ENCODE measurements around the gene ABT1.

The ABT1 gene

DNA sequence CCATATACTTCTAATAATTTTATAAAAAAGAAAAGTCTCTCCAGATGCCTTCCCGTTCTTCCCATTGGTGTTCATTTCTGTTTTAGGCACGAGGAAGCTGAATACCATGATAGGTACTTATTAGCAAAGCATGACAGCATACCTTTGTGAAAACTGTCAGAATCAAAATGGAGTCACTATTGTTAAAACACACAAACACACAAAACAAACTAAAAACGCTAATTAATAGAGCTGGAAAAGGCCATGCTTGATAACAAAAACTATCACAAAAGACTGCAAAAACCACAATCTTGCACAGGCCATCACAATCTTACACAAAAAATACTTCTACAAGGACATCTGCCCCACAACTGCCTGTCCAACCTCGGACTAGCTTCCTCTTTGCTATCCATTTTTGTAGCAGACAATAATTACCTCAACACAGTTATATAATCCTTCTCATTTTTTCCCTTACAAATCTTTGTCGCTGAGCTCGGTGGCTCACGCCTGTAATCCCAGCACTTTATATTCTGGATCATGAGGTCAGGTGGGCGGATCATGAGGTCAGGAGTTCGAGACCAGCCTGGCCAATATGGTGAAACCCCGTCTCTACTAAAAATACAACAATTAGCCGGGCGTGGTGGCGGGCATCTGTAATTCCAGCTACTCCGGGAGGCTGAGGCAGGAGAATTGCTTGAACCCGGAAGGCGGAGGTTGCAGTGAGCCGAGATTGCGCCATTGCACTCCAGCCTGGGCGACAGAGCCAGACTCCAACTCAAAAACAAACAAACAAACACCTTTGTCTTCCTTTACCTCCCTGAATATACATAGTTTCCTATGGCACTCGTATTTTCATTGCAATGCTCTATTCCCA lies 3.2 kb upstream of the ABT1 start:
- Histone ChIP-seq H3K18ac (ENCODE audit: low read length) (no peak overlapping the region), H2BK15ac (replicated peaks; ENCODE audit: low read depth) (no peak overlapping the region), H4K8ac (ENCODE audit: low read depth, low read length) (no peak overlapping the region), H2AK5ac (ENCODE audit: low read length) (no peak overlapping the region), H3K4me3 (ENCODE audit: low read length) (peak overlapping the region; percentile 16), H4K5ac (ENCODE audit: low read length) (no peak overlapping the region), H3K4me1 (ENCODE audit: control insufficient read depth, low read depth, low read length) (no peaks in the 10 kb centered on the region), H2BK120ac (ENCODE audit: low read depth, low read length) (no peak overlapping the region), H3K79me1 (ENCODE audit: low read length) (peaks cover 6% of the 10 kb centered on the region), H3K9ac (ENCODE audit: low read length) (no peak overlapping the region), H3K79me2 (ENCODE audit: control insufficient read depth, insufficient read depth, low read length) (peaks cover 8% of the 10 kb centered on the region), H3K56ac (ENCODE audit: low read length) (peak overlapping the region; percentile 51), H3K27me3 (ENCODE audit: insufficient read depth, low read length, poor library complexity) (no peaks in the 10 kb centered on the region), H2BK5ac (ENCODE audit: low read length) (no peak overlapping the region), H3K23ac (ENCODE audit: low read length) (no peak overlapping the region), H3K4me2 (ENCODE audit: low read length) (no peak overlapping the region), H3K36me3 (ENCODE audit: control insufficient read depth, insufficient read depth, low read length) (no peaks in the 10 kb centered on the region), H3K4ac (ENCODE audit: low read depth, low read length) (no peak overlapping the region), H3K27ac (ENCODE audit: low read depth, low read length) (no peak overlapping the region)
- no peak for DNase-seq
- WGBS (ENCODE audit: extremely low coverage, insufficient coverage, low lambda C conversion rate): no CpG with 5 or more reads among the region's 20 CpGs

GRCh38 chr6:26594131-26594498 lies 2.6 kb upstream of the ABT1 start:
- peak overlapping the region; percentile 30 for H3K4me3 ChIP-seq (ENCODE audit: low read length)
- no peak overlapping the region for H3K18ac ChIP-seq (ENCODE audit: low read length)
- H3K79me1 ChIP-seq (ENCODE audit: low read length): peaks cover 6% of the 10 kb centered on the region
- H3K27me3 ChIP-seq (ENCODE audit: insufficient read depth, low read length, poor library complexity): no peaks in the 10 kb centered on the region
- no peaks in the 10 kb centered on the region for H3K4me1 ChIP-seq (ENCODE audit: control insufficient read depth, low read depth, low read length)
- H2BK120ac ChIP-seq (ENCODE audit: low read depth, low read length): no peak overlapping the region
- H2BK5ac ChIP-seq (ENCODE audit: low read length): no peak overlapping the region
- H4K8ac ChIP-seq (ENCODE audit: low read depth, low read length): no peak overlapping the region
- H2AK5ac ChIP-seq (ENCODE audit: low read length): no peak overlapping the region
- H3K4me2 ChIP-seq (ENCODE audit: low read length): peak overlapping the region; percentile 52
- H3K4ac ChIP-seq (ENCODE audit: low read depth, low read length): no peak overlapping the region
- peak overlapping the region; percentile 12 for H3K56ac ChIP-seq (ENCODE audit: low read length)
- H3K9ac ChIP-seq (ENCODE audit: low read length): peak overlapping the region; percentile 18
- H2BK15ac ChIP-seq (replicated peaks; ENCODE audit: low read depth): no peak overlapping the region
- no CpG with 5 or more reads among the region's 6 CpGs for WGBS (ENCODE audit: extremely low coverage, insufficient coverage, low lambda C conversion rate)
- no peak overlapping the region for H4K5ac ChIP-seq (ENCODE audit: low read length)
- peaks cover 8% of the 10 kb centered on the region for H3K79me2 ChIP-seq (ENCODE audit: control insufficient read depth, insufficient read depth, low read length)
- DNase-seq: no peak
- no peaks in the 10 kb centered on the region for H3K36me3 ChIP-seq (ENCODE audit: control insufficient read depth, insufficient read depth, low read length)
- no peak overlapping the region for H3K27ac ChIP-seq (ENCODE audit: low read depth, low read length)
- H3K23ac ChIP-seq (ENCODE audit: low read length): no peak overlapping the region

DNA sequence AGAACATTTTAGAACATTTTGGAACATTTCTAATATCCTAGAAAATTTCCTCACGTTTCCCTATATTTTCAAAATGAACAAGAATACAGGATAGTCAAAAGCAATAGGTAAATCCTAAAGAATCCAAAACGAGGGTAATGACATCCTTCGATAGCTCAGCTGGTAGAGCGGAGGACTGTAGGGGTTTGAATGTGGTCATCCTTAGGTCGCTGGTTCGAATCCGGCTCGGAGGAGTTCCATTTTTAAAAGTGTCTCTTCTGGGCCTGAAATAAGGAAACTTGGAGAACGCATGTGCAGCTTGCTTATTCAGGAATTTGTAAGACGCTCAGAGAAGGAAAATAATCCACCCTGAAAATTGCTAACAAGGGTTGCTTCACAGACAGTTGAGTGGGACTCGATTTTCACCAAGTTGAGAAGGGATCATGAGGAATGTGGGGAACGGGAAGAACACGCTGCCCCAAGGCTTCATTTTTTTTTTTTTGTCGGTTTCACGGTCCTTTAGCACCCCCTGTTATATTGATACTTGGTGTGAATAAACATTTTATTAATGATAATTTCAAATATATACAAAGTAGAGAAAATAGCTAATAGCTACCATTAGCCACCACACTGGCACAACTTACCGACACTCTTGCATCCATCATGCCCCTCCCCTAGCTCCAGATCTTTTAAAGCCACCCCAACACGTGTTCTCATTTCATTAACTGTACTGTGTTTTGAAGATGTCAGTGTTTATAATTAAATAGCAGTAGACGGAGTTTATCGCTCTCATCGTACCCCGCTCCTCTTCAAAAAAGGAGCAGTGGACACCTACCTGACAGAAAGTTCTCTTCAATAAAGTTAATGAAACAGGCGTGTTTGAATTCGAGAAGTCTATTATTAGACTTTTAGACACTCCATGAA lies 1.8 kb upstream of the ABT1 start:
- peak overlapping the region; percentile 49 for H3K56ac ChIP-seq (ENCODE audit: low read length)
- no peaks in the 10 kb centered on the region for H3K4me1 ChIP-seq (ENCODE audit: control insufficient read depth, low read depth, low read length)
- H3K9ac ChIP-seq (ENCODE audit: low read length): peak overlapping the region; percentile 28
- no peak overlapping the region for H3K27ac ChIP-seq (ENCODE audit: low read depth, low read length)
- no peak overlapping the region for H2BK15ac ChIP-seq (replicated peaks; ENCODE audit: low read depth)
- peaks cover 8% of the 10 kb centered on the region for H3K79me2 ChIP-seq (ENCODE audit: control insufficient read depth, insufficient read depth, low read length)
- H3K4me3 ChIP-seq (ENCODE audit: low read length): peak overlapping the region; percentile 13
- H3K27me3 ChIP-seq (ENCODE audit: insufficient read depth, low read length, poor library complexity): no peaks in the 10 kb centered on the region
- no peak overlapping the region for H4K5ac ChIP-seq (ENCODE audit: low read length)
- H2BK120ac ChIP-seq (ENCODE audit: low read depth, low read length): no peak overlapping the region
- H2AK5ac ChIP-seq (ENCODE audit: low read length): no peak overlapping the region
- H3K79me1 ChIP-seq (ENCODE audit: low read length): peaks cover 6% of the 10 kb centered on the region
- no peak overlapping the region for H3K4ac ChIP-seq (ENCODE audit: low read depth, low read length)
- DNase-seq: peak; percentile 93
- no peak overlapping the region for H3K23ac ChIP-seq (ENCODE audit: low read length)
- no peaks in the 10 kb centered on the region for H3K36me3 ChIP-seq (ENCODE audit: control insufficient read depth, insufficient read depth, low read length)
- no CpG with 5 or more reads among the region's 23 CpGs for WGBS (ENCODE audit: extremely low coverage, insufficient coverage, low lambda C conversion rate)
- no peak overlapping the region for H2BK5ac ChIP-seq (ENCODE audit: low read length)
- no peak overlapping the region for H3K18ac ChIP-seq (ENCODE audit: low read length)
- no peak overlapping the region for H4K8ac ChIP-seq (ENCODE audit: low read depth, low read length)
- H3K4me2 ChIP-seq (ENCODE audit: low read length): peak overlapping the region; percentile 53

DNA sequence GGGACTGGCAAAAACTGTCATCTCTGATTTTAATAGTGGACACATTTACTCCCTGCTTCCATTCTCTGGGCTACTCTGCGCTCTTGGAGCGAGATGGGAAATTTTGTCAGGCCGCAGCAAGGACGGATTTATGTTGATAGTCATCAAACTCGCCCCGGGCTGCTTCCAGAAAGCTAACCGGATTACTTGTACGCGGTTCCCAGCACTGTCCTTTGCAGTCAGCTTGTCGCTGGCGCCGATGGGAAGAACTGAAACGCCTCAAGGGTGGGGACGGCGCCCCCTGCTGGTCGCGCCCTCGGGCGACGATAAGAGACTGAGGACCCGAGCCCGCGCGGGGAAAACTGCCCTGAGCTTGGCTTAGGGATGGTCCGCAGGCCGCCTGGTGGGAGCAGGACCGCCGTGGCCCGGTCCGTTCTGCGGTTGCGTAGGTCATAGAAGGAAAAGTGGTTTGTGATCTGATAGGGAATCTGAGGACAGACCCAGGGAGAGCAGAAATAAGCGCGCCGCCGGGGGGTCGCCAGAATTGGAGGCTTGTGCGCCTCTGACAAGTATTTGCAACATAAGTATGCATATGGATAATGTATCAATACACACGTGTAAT lies 984 bp upstream of the ABT1 start:
- H2BK120ac ChIP-seq (ENCODE audit: low read depth, low read length): no peak overlapping the region

GRCh38 chr6:26597389-26597766 lies 625 bp downstream of the ABT1 start:
- no peak overlapping the region for H2BK5ac ChIP-seq (ENCODE audit: low read length)
- H3K4me3 ChIP-seq (ENCODE audit: low read length): peak overlapping the region; percentile 47
- no peak overlapping the region for H2AK5ac ChIP-seq (ENCODE audit: low read length)
- H3K18ac ChIP-seq (ENCODE audit: low read length): no peak overlapping the region
- H3K79me1 ChIP-seq (ENCODE audit: low read length): peaks cover 6% of the 10 kb centered on the region
- peaks cover 8% of the 10 kb centered on the region for H3K79me2 ChIP-seq (ENCODE audit: control insufficient read depth, insufficient read depth, low read length)
- H3K27ac ChIP-seq (ENCODE audit: low read depth, low read length): no peak overlapping the region
- peak overlapping the region; percentile 83 for H3K9ac ChIP-seq (ENCODE audit: low read length)
- H3K27me3 ChIP-seq (ENCODE audit: insufficient read depth, low read length, poor library complexity): no peaks in the 10 kb centered on the region
- peak overlapping the region; percentile 75 for H3K56ac ChIP-seq (ENCODE audit: low read length)
- no peak overlapping the region for H4K5ac ChIP-seq (ENCODE audit: low read length)
- DNase-seq: no peak
- no peak overlapping the region for H2BK120ac ChIP-seq (ENCODE audit: low read depth, low read length)
- no CpG with 5 or more reads among the region's 10 CpGs for WGBS (ENCODE audit: extremely low coverage, insufficient coverage, low lambda C conversion rate)
- H3K36me3 ChIP-seq (ENCODE audit: control insufficient read depth, insufficient read depth, low read length): no peaks in the 10 kb centered on the region
- H3K4me2 ChIP-seq (ENCODE audit: low read length): peak overlapping the region; percentile 1
- H4K8ac ChIP-seq (ENCODE audit: low read depth, low read length): no peak overlapping the region
- H3K23ac ChIP-seq (ENCODE audit: low read length): no peak overlapping the region
- peak overlapping the region; percentile 0 for H3K4ac ChIP-seq (ENCODE audit: low read depth, low read length)
- H2BK15ac ChIP-seq (replicated peaks; ENCODE audit: low read depth): no peak overlapping the region
- H3K4me1 ChIP-seq (ENCODE audit: control insufficient read depth, low read depth, low read length): no peaks in the 10 kb centered on the region

More for the DNA sequence above, 984 bp upstream of the ABT1 start:
- Histone ChIP-seq H3K36me3 (ENCODE audit: control insufficient read depth, insufficient read depth, low read length) (no peaks in the 10 kb centered on the region), H3K79me1 (ENCODE audit: low read length) (peaks cover 6% of the 10 kb centered on the region), H2BK5ac (ENCODE audit: low read length) (no peak overlapping the region), H4K5ac (ENCODE audit: low read length) (no peak overlapping the region), H3K9ac (ENCODE audit: low read length) (peak overlapping the region; percentile 60), H3K27me3 (ENCODE audit: insufficient read depth, low read length, poor library complexity) (no peaks in the 10 kb centered on the region), H3K4me2 (ENCODE audit: low read length) (peak overlapping the region; percentile 43), H3K4me3 (ENCODE audit: low read length) (peak overlapping the region; percentile 22), H3K27ac (ENCODE audit: low read depth, low read length) (no peak overlapping the region), H3K18ac (ENCODE audit: low read length) (no peak overlapping the region), H3K4ac (ENCODE audit: low read depth, low read length) (no peak overlapping the region), H3K56ac (ENCODE audit: low read length) (peak overlapping the region; percentile 77), H3K23ac (ENCODE audit: low read length) (no peak overlapping the region), H2AK5ac (ENCODE audit: low read length) (no peak overlapping the region), H3K4me1 (ENCODE audit: control insufficient read depth, low read depth, low read length) (no peaks in the 10 kb centered on the region), H3K79me2 (ENCODE audit: control insufficient read depth, insufficient read depth, low read length) (peaks cover 8% of the 10 kb centered on the region), H4K8ac (ENCODE audit: low read depth, low read length) (no peak overlapping the region), H2BK15ac (replicated peaks; ENCODE audit: low read depth) (no peak overlapping the region)
- WGBS (ENCODE audit: extremely low coverage, insufficient coverage, low lambda C conversion rate): no CpG with 5 or more reads among the region's 39 CpGs
- DNase-seq: peak; percentile 98

Measured in mesendoderm (in vitro differentiated cells).